Keratinocyte (primary cell): ENCODE data around the gene NXN. TPM values are rescaled to one million over a fixed set of nuclear protein-coding genes. Genes with fewer than 3 reads are reported as not detected.

Experiments used
- DNase-seq: peaks from one replicate; pipeline ENCODE4 v3.0.0-alpha.2; 2011; ENCODE audit warnings: low read depth, missing footprints, low spot score
- FAIRE-seq: peaks from 2 replicates; lab custom pipeline; 2011; peaks lifted over from hg19 to GRCh38; lab: Jason Lieb, UNC
- H2AFZ ChIP-seq: 2 replicates; pipeline ENCODE4 v1.6.0; 2012; ENCODE audit warnings: low read length, control low read depth, inconsistent platforms; ENCODE audit not compliant: control insufficient read depth
- H3K27ac ChIP-seq: 2 replicates; pipeline ENCODE4 v1.5.1; 2011; ENCODE audit warnings: low read length; ENCODE audit not compliant: control insufficient read depth, insufficient read depth
- H3K27me3 ChIP-seq: 3 replicates; pipeline ENCODE4 v1.6.0; 2011; ENCODE audit warnings: low read length; ENCODE audit not compliant: control insufficient read depth, insufficient read depth; ENCODE audit errors: extremely low read depth
- H3K36me3 ChIP-seq, 2 experiments: 2 replicates in 1 of 2; 3 replicates in 1 of 2; pipeline ENCODE4 v1.5.1; 2011; ENCODE audit warnings: low read length in 2 of 2, mild to moderate bottlenecking in 1 of 2; ENCODE audit not compliant: control insufficient read depth in 2 of 2, insufficient read depth in 2 of 2; ENCODE audit errors: extremely low read depth in 1 of 2
- H3K4me1 ChIP-seq: 3 replicates; pipeline ENCODE4 v1.5.1; 2011; ENCODE audit warnings: low read length; ENCODE audit not compliant: control insufficient read depth, insufficient read depth; ENCODE audit errors: extremely low read depth
- H3K4me2 ChIP-seq: 3 replicates; pipeline ENCODE4 v1.6.0; 2011; ENCODE audit warnings: low read depth, low read length; ENCODE audit not compliant: control insufficient read depth, insufficient read depth; ENCODE audit errors: extremely low read depth
- H3K4me3 ChIP-seq, 3 experiments: fragments of 200-600 bp in 1 of 3; sonication (generic) in 1 of 3; 2 replicates in 2 of 3; 3 replicates in 1 of 3; pipeline ENCODE4 v1.5.1; 2011 to 2016; ENCODE audit warnings: low read length in 3 of 3, mild to moderate bottlenecking in 3 of 3, control low read depth in 2 of 3, inconsistent platforms in 1 of 3, low read depth in 1 of 3, mixed read lengths in 1 of 3, mixed run types in 1 of 3, moderate library complexity in 1 of 3; ENCODE audit not compliant: control insufficient read depth in 2 of 3, insufficient read depth in 2 of 3; ENCODE audit errors: extremely low read depth in 1 of 3
- H3K79me2 ChIP-seq: 2 replicates; pipeline ENCODE4 v1.6.0; 2012; ENCODE audit warnings: low read length; ENCODE audit not compliant: control insufficient read depth, insufficient read depth
- H3K9ac ChIP-seq: 3 replicates; pipeline ENCODE4 v1.6.0; 2011; ENCODE audit warnings: low read length; ENCODE audit not compliant: control insufficient read depth, insufficient read depth; ENCODE audit errors: extremely low read depth
- H3K9me1 ChIP-seq: 3 replicates; pipeline ENCODE4 v1.6.0; 2011; ENCODE audit warnings: low read length; ENCODE audit not compliant: control insufficient read depth, insufficient read depth; ENCODE audit errors: extremely low read depth
- H3K9me3 ChIP-seq: 2 replicates; pipeline ENCODE4 v1.5.1; 2012; ENCODE audit warnings: low read depth, low read length; ENCODE audit not compliant: control insufficient read depth
- H4K20me1 ChIP-seq: 3 replicates; pipeline ENCODE4 v1.6.0; 2011; ENCODE audit warnings: low read length; ENCODE audit not compliant: control insufficient read depth, insufficient read depth; ENCODE audit errors: extremely low read depth
- CTCF ChIP-seq, 3 experiments: IDR thresholded peaks in 1 of 3; conservative IDR thresholded peaks in 1 of 3; optimal IDR thresholded peaks in 1 of 3; 2 replicates in 2 of 3; 3 replicates in 1 of 3; pipeline versions ENCODE3 to v1.5.1; 2011; ENCODE audit warnings: low read length in 3 of 3, mild to moderate bottlenecking in 3 of 3, moderate library complexity in 2 of 3, control low read depth in 1 of 3, inconsistent platforms in 1 of 3; ENCODE audit not compliant: insufficient read depth in 2 of 3; ENCODE audit errors: extremely low read depth in 1 of 3
- EZH2 ChIP-seq: IDR thresholded peaks from one replicate; pipeline ENCODE4 v1.6.1; 2012; ENCODE audit warnings: inconsistent platforms, mild to moderate bottlenecking, low read length, moderate library complexity
- dilution Hi-C: fragments of 300-500 bp; cut with MboI; formaldehyde crosslinking; loops from one replicate; pipeline ENCODE4 v1.7.0; 2020; ENCODE audit warnings: low sequenced_read_pairs; ENCODE audit not compliant: extremely low pct_ligation_motif_present
- polyA plus RNA-seq, 5 experiments: library from polyadenylated mRNA; depleted of rRNA in 3 of 5; stranded (reverse) in 3 of 5; stranded (forward) in 1 of 5; unstranded in 1 of 5; fragments of >200 nt; gene quantifications; 1 replicate in 1 of 5; 2 replicates in 3 of 5; 3 replicates in 1 of 5; pipeline versions ENCODE4 v1.2.1 to v1.2.3, GENCODE V29; 2011 to 2012; ENCODE audit warnings: missing spikeins in 2 of 5, low read depth in 1 of 5, low replicate concordance in 1 of 5

The NXN gene
- polyA plus RNA-seq, 1 donor (not counting 4 experiments of a cell fraction or from before 2014, with no cell fraction given), result 94.4 TPM

GRCh38 chr17:980406-981291 is 1.1 kb upstream of the NXN start:
- H3K27me3 ChIP-seq, result no peaks in the 10 kb centered on the region
- no peak overlapping the region for H3K9ac ChIP-seq
- H3K27ac ChIP-seq, result no peak overlapping the region
- peak; percentile 72 to 80 (median 74) for TF ChIP-seq CTCF (optimal IDR thresholded peaks at IDR 0.05 in 1 of 3, IDR thresholded peaks at IDR 0.05 in 1 of 3, conservative IDR thresholded peaks at IDR 0.05 in 1 of 3; ENCODE audit: extremely low read depth in 1 of 3, insufficient read depth in 2 of 3, low read length in 3 of 3)
- TF ChIP-seq EZH2, result no peak
- H3K4me2 ChIP-seq, result peak overlapping the region; percentile 76
- FAIRE-seq (peak; percentile 81), DNase-seq (no peak)
- dilution Hi-C loops, result loop anchor here (25.0 kb wide), 1 partner anchor 193 kb away; the partner anchor contains the start of genes GLOD4 and MRM3
- H2AFZ ChIP-seq, result no peak overlapping the region
- H3K79me2 ChIP-seq, result peaks cover 37% of the 10 kb centered on the region
- H3K36me3 ChIP-seq, result no peaks in the 10 kb centered on the region
- no peaks in the 10 kb centered on the region for H3K9me1 ChIP-seq
- H3K4me3 ChIP-seq, result peak overlapping the region in 2 of 3 experiments; percentile 54 to 59
- H4K20me1 ChIP-seq, result no peaks in the 10 kb centered on the region
- H3K4me1 ChIP-seq, result peaks cover 27% of the 10 kb centered on the region
- no peaks in the 10 kb centered on the region for H3K9me3 ChIP-seq

GRCh38 chr17:979212-979538 is 401 bp downstream of the NXN start:
- Histone ChIP-seq H3K9me1 (no peaks in the 10 kb centered on the region), H3K36me3 (no peaks in the 10 kb centered on the region), H3K4me1 (peaks cover 40% of the 10 kb centered on the region), H3K9me3 (no peaks in the 10 kb centered on the region), H4K20me1 (peaks cover 5% of the 10 kb centered on the region), H3K79me2 (peaks cover 52% of the 10 kb centered on the region), H3K27me3 (no peaks in the 10 kb centered on the region), H3K4me3 (peak overlapping the region; percentile 64 to 91 (median 68)), H2AFZ (no peak overlapping the region), H3K9ac (peak overlapping the region; percentile 69), H3K27ac (peak overlapping the region; percentile 47), H3K4me2 (no peak overlapping the region)
- no peak for DNase-seq
- dilution Hi-C loops, result loop anchor here (25.0 kb wide), 1 partner anchor 192 kb away; the partner anchor contains the start of genes GLOD4 and MRM3
- no peak for FAIRE-seq
- TF ChIP-seq EZH2 (no peak), CTCF (optimal IDR thresholded peaks at IDR 0.05 in 1 of 3, IDR thresholded peaks at IDR 0.05 in 1 of 3, conservative IDR thresholded peaks at IDR 0.05 in 1 of 3; ENCODE audit: extremely low read depth in 1 of 3, insufficient read depth in 2 of 3, low read length in 3 of 3) (no peak)
